Common myeloid progenitor, CD34-positive (primary cell): ENCODE data around the gene MDM4.
A peak's percentile ranks its signal among the peaks of the same experiment; 100 is the strongest.
"Not testable (repeated sequence)": the region's sequence is repeated elsewhere in the genome, so short reads cannot be mapped to it uniquely, and the experiment has no call there.

Source experiments
- CTCF ChIA-PET: fragments of 350-600 bp; sonication (Branson Sonifier 250); formaldehyde crosslinking; loops from one replicate; lab custom pipeline; 2021; ENCODE audit warnings: antibody characterized with exemption; lab: Charles Lee
- POLR2A ChIA-PET: fragments of 350-600 bp; sonication (Branson Sonifier 250); formaldehyde crosslinking; loops from one replicate; lab custom pipeline; 2021; ENCODE audit warnings: antibody characterized with exemption; lab: Charles Lee
- DNase-seq, 3 donors: peaks; one replicate each; pipeline versions ENCODE4 v3.0.0 to v3.0.0-alpha.2; 2013
- H3K27ac ChIP-seq, 2 experiments: 1 replicate in 1 of 2; 2 replicates in 1 of 2; pipeline ENCODE4 v1.7.0; 2013; ENCODE audit warnings: inconsistent platforms in 2 of 2, low read length in 2 of 2, mild to moderate bottlenecking in 2 of 2, low read depth in 1 of 2, moderate library complexity in 1 of 2; ENCODE audit not compliant: severe bottlenecking in 2 of 2, insufficient read depth in 1 of 2, poor library complexity in 1 of 2
- H3K27me3 ChIP-seq, 5 experiments: replicated peaks in 2 of 5; 1 replicate in 3 of 5; 2 replicates in 2 of 5; pipeline versions ENCODE4 v1.6.1 to v1.7.0; 2013; ENCODE audit warnings: low read length in 4 of 5, mild to moderate bottlenecking in 2 of 5, moderate library complexity in 2 of 5, inconsistent platforms in 1 of 5; ENCODE audit not compliant: insufficient read depth in 5 of 5, control insufficient read depth in 4 of 5
- H3K36me3 ChIP-seq, 4 experiments: 1 replicate in 2 of 4; 2 replicates in 2 of 4; pipeline versions ENCODE4 v1.6.1 to v1.7.0; 2013; ENCODE audit warnings: low read length in 3 of 4, control low read depth in 1 of 4, mild to moderate bottlenecking in 1 of 4; ENCODE audit not compliant: control insufficient read depth in 4 of 4, insufficient read depth in 4 of 4
- H3K4me1 ChIP-seq, 4 experiments: 1 replicate in 3 of 4; 2 replicates in 1 of 4; pipeline versions ENCODE4 v1.6.1 to v1.7.1; 2013; ENCODE audit warnings: low read length in 3 of 4, mild to moderate bottlenecking in 3 of 4, control low read depth in 1 of 4, inconsistent platforms in 1 of 4, moderate library complexity in 1 of 4; ENCODE audit not compliant: control insufficient read depth in 4 of 4, insufficient read depth in 4 of 4; ENCODE audit errors: control extremely low read depth in 1 of 4
- H3K4me3 ChIP-seq, 7 experiments: 1 replicate in 4 of 7; 2 replicates in 3 of 7; pipeline versions ENCODE4 v1.5.1 to v1.7.0; 2013; ENCODE audit warnings: mild to moderate bottlenecking in 7 of 7, low read length in 6 of 7, moderate library complexity in 6 of 7, inconsistent platforms in 2 of 7, low read depth in 2 of 7, control low read depth in 1 of 7; ENCODE audit not compliant: insufficient read depth in 4 of 7, control insufficient read depth in 1 of 7; ENCODE audit errors: extremely low read depth in 1 of 7
- H3K9me3 ChIP-seq, 5 experiments: 1 replicate in 4 of 5; 2 replicates in 1 of 5; pipeline versions ENCODE4 v1.6.1 to v1.7.1; 2013; ENCODE audit warnings: low read length in 4 of 5, mild to moderate bottlenecking in 2 of 5, inconsistent platforms in 1 of 5, low read depth in 1 of 5, moderate library complexity in 1 of 5; ENCODE audit not compliant: control insufficient read depth in 4 of 5, insufficient read depth in 2 of 5; ENCODE audit errors: control extremely low read depth in 1 of 5
- WGBS: methylation state at CpG from one replicate; pipeline ENCODE4 v1.1.5; 2013; ENCODE audit not compliant: insufficient coverage; 5-methylcytosine and 5-hydroxymethylcytosine counted together

MDM4 gene

GRCh38 chr1:204560002-204560401 lies 43.8 kb downstream of the MDM4 start:
- CTCF ChIA-PET: interaction anchor here (1.6 to 4.3 kb wide), 2 partner anchors 201 to 247 kb away, joined by 3 to 27 read pairs; no protein-coding TSS in a partner anchor
- 96% methylated on average over 4 of the region's 6 CpGs for WGBS
- H3K27me3 ChIP-seq, POLR2A ChIA-PET, H3K9me3 ChIP-seq, H3K4me1 ChIP-seq, H3K4me3 ChIP-seq, H3K27ac ChIP-seq, DNase-seq: not testable (repeated sequence)
- H3K36me3 ChIP-seq: peaks cover 6 to 42% (median 22%) of the 10 kb centered on the region in 4 experiments

GRCh38 chr1:204560590-204561150 lies 44.5 kb downstream of the MDM4 start:
- no peak for DNase-seq
- no peaks in the 10 kb centered on the region for H3K9me3 ChIP-seq
- H3K4me1 ChIP-seq: no peaks in the 10 kb centered on the region
- POLR2A ChIA-PET: no interaction called here
- CTCF ChIA-PET: interaction anchor here (1.6 to 4.3 kb wide), 2 partner anchors 200 to 246 kb away, joined by 3 to 27 read pairs; no protein-coding TSS in a partner anchor
- H3K27me3 ChIP-seq: no peaks in the 10 kb centered on the region
- H3K4me3 ChIP-seq: no peak overlapping the region
- H3K27ac ChIP-seq: no peak overlapping the region
- H3K36me3 ChIP-seq: peaks cover 6 to 42% (median 22%) of the 10 kb centered on the region in 4 experiments

GRCh38 chr1:204562075-204562990 lies 46.1 kb downstream of the MDM4 start:
- ChIA-PET CTCF (interaction anchor here (1.2 to 3.5 kb wide), 5 partner anchors 61 to 244 kb away, joined by 3 to 22 read pairs (median 5); no protein-coding TSS in a partner anchor), POLR2A (no interaction called here)
- Histone ChIP-seq H3K36me3 (peaks cover 6 to 42% (median 16%) of the 10 kb centered on the region in 4 experiments), H3K27me3 (no peaks in the 10 kb centered on the region), H3K4me1 (no peaks in the 10 kb centered on the region), H3K4me3 (no peak overlapping the region), H3K27ac (no peak overlapping the region), H3K9me3 (no peaks in the 10 kb centered on the region)
- 97% methylated on average over 34 of the region's 37 CpGs for whole genome bisulfite sequencing
- DNase-seq: no peak

GRCh38 chr1:204563307-204563706 lies 47.1 kb downstream of the MDM4 start:
- POLR2A ChIA-PET: no interaction called here
- Histone ChIP-seq H3K27me3 (no peaks in the 10 kb centered on the region), H3K4me1 (no peaks in the 10 kb centered on the region), H3K9me3 (no peaks in the 10 kb centered on the region), H3K36me3 (peaks cover 6 to 45% (median 15%) of the 10 kb centered on the region in 4 experiments), H3K4me3 (no peak overlapping the region), H3K27ac (no peak overlapping the region)
- CTCF ChIA-PET: interaction anchor here (0.6 to 3.5 kb wide), 4 partner anchors 60 to 243 kb away, joined by 3 to 22 read pairs (median 5); no protein-coding TSS in a partner anchor
- no peak for DNase-seq
- 93% methylated on average over 4 of the region's 4 CpGs for WGBS

- DNase-seq: no peak
- no peak overlapping the region for H3K27ac ChIP-seq
- peaks cover 6 to 41% (median 14%) of the 10 kb centered on the region in 4 experiments for H3K36me3 ChIP-seq
- H3K4me1 ChIP-seq: no peaks in the 10 kb centered on the region
- no peaks in the 10 kb centered on the region for H3K9me3 ChIP-seq
- WGBS: 65% methylated on average over 3 of the region's 3 CpGs
- no peaks in the 10 kb centered on the region for H3K27me3 ChIP-seq
- H3K4me3 ChIP-seq: no peak overlapping the region
- ChIA-PET POLR2A (no interaction called here), CTCF (interaction anchor here (0.6 to 3.5 kb wide), 4 partner anchors 60 to 243 kb away, joined by 3 to 22 read pairs (median 5); no protein-coding TSS in a partner anchor)
Measured at GRCh38 chr1:204563780-204564179, 47.6 kb downstream of the MDM4 start.

- H3K9me3 ChIP-seq: no peaks in the 10 kb centered on the region
Measured at GRCh38 chr1:204564835-204565234, 48.6 kb downstream of the MDM4 start.

More at GRCh38 chr1:204564835-204565234, 48.6 kb downstream of the MDM4 start:
- POLR2A ChIA-PET: no interaction called here
- no peak overlapping the region for H3K4me3 ChIP-seq
- CTCF ChIA-PET: interaction anchor here (0.9 to 9.8 kb wide), 15 partner anchors 9 to 247 kb away, joined by 3 to 168 read pairs (median 4); no protein-coding TSS in a partner anchor
- DNase-seq: peak in 1 of 3 donors; percentile 14
- H3K27me3 ChIP-seq: no peaks in the 10 kb centered on the region
- 76% methylated on average over 4 of the region's 4 CpGs for WGBS
- peaks cover 6 to 32% (median 15%) of the 10 kb centered on the region in 4 experiments for H3K36me3 ChIP-seq
- H3K4me1 ChIP-seq: no peaks in the 10 kb centered on the region
- H3K27ac ChIP-seq: no peak overlapping the region
